Measurements from ENCODE around the gene GABRR2.
"Not testable (repeated sequence)": the region's sequence is repeated elsewhere in the genome, so short reads cannot be mapped to it uniquely, and the experiment has no call there.

The GABRR2 gene

GRCh38 chr6:89320012-89320559, 5.0 kb upstream of the GABRR2 start:
- Histone ChIP-seq H3K4me3 (ENCODE audit: low read length) (no peak overlapping the region), H3K9ac (ENCODE audit: low read length) (no peak overlapping the region), H3K27ac (ENCODE audit: low read depth, low read length) (no peak overlapping the region), H3K27me3 (ENCODE audit: control insufficient read depth, insufficient read depth, low read length) (no peaks in the 10 kb centered on the region), H3K4me1 (ENCODE audit: control insufficient read depth, insufficient read depth, low read length) (no peaks in the 10 kb centered on the region), H3K36me3 (ENCODE audit: control insufficient read depth, insufficient read depth, low read length) (no peaks in the 10 kb centered on the region)

GRCh38 chr6:89317067-89317466, 2.0 kb upstream of the GABRR2 start:
- H3K27ac ChIP-seq (ENCODE audit: low read depth, low read length), result no peak overlapping the region

GRCh38 chr6:89314692-89315091, 407 bp downstream of the GABRR2 start:
- Histone ChIP-seq H3K27me3 (ENCODE audit: control insufficient read depth, insufficient read depth, low read length) (no peaks in the 10 kb centered on the region), H3K27ac (ENCODE audit: low read depth, low read length) (no peak overlapping the region), H3K9ac (ENCODE audit: low read length) (no peak overlapping the region), H3K36me3 (ENCODE audit: control insufficient read depth, insufficient read depth, low read length) (no peaks in the 10 kb centered on the region), H3K4me3 (ENCODE audit: low read length) (no peak overlapping the region), H3K4me1 (ENCODE audit: control insufficient read depth, insufficient read depth, low read length) (peaks cover 18% of the 10 kb centered on the region)

More at GRCh38 chr6:89317067-89317466, 2.0 kb upstream of the GABRR2 start:
- Histone ChIP-seq H3K9ac (ENCODE audit: low read length) (no peak overlapping the region), H3K4me1 (ENCODE audit: control insufficient read depth, insufficient read depth, low read length) (peaks cover 12% of the 10 kb centered on the region), H3K4me3 (ENCODE audit: low read length) (no peak overlapping the region), H3K36me3 (ENCODE audit: control insufficient read depth, insufficient read depth, low read length) (no peaks in the 10 kb centered on the region), H3K27me3 (ENCODE audit: control insufficient read depth, insufficient read depth, low read length) (no peaks in the 10 kb centered on the region)

- no peaks in the 10 kb centered on the region for H3K27me3 ChIP-seq (ENCODE audit: control insufficient read depth, insufficient read depth, low read length)
- no peak overlapping the region for H3K9ac ChIP-seq (ENCODE audit: low read length)
- H3K27ac ChIP-seq (ENCODE audit: low read depth, low read length), result peak overlapping the region; percentile 72
Measured at GRCh38 chr6:89313006-89313405, 2.1 kb downstream of the GABRR2 start.

GRCh38 chr6:89311853-89312531, 3.1 kb downstream of the GABRR2 start:
- H3K27ac ChIP-seq (ENCODE audit: low read depth, low read length), result peak overlapping the region; percentile 72
- peak overlapping the region; percentile 10 for H3K9ac ChIP-seq (ENCODE audit: low read length)
- H3K27me3 ChIP-seq (ENCODE audit: control insufficient read depth, insufficient read depth, low read length), result no peaks in the 10 kb centered on the region
- peaks cover 18% of the 10 kb centered on the region for H3K4me1 ChIP-seq (ENCODE audit: control insufficient read depth, insufficient read depth, low read length)
- H3K36me3 ChIP-seq (ENCODE audit: control insufficient read depth, insufficient read depth, low read length), result no peaks in the 10 kb centered on the region
- peak overlapping the region; percentile 53 for H3K4me3 ChIP-seq (ENCODE audit: low read length)

More at GRCh38 chr6:89313006-89313405, 2.1 kb downstream of the GABRR2 start:
- Histone ChIP-seq H3K36me3 (ENCODE audit: control insufficient read depth, insufficient read depth, low read length) (no peaks in the 10 kb centered on the region), H3K4me3 (ENCODE audit: low read length) (no peak overlapping the region), H3K4me1 (ENCODE audit: control insufficient read depth, insufficient read depth, low read length) (peaks cover 18% of the 10 kb centered on the region)

- Histone ChIP-seq H3K27ac (ENCODE audit: low read depth, low read length) (peak overlapping the region; percentile 72), H3K4me3 (ENCODE audit: low read length) (peak overlapping the region; percentile 53), H3K27me3 (ENCODE audit: control insufficient read depth, insufficient read depth, low read length) (no peaks in the 10 kb centered on the region), H3K4me1 (ENCODE audit: control insufficient read depth, insufficient read depth, low read length) (peaks cover 18% of the 10 kb centered on the region), H3K36me3 (ENCODE audit: control insufficient read depth, insufficient read depth, low read length) (no peaks in the 10 kb centered on the region), H3K9ac (ENCODE audit: low read length) (no peak overlapping the region)
Measured at GRCh38 chr6:89311530-89311852, 3.6 kb downstream of the GABRR2 start.

GRCh38 chr6:89310929-89311328, 4.2 kb downstream of the GABRR2 start:
- no peaks in the 10 kb centered on the region for H3K36me3 ChIP-seq (ENCODE audit: control insufficient read depth, insufficient read depth, low read length)
- no peak overlapping the region for H3K27ac ChIP-seq (ENCODE audit: low read depth, low read length)
- no peak overlapping the region for H3K9ac ChIP-seq (ENCODE audit: low read length)
- no peak overlapping the region for H3K4me3 ChIP-seq (ENCODE audit: low read length)
- peaks cover 18% of the 10 kb centered on the region for H3K4me1 ChIP-seq (ENCODE audit: control insufficient read depth, insufficient read depth, low read length)
- no peaks in the 10 kb centered on the region for H3K27me3 ChIP-seq (ENCODE audit: control insufficient read depth, insufficient read depth, low read length)

- Histone ChIP-seq H3K4me1 (ENCODE audit: control insufficient read depth, insufficient read depth, low read length) (peaks cover 18% of the 10 kb centered on the region), H3K9ac (ENCODE audit: low read length) (no peak overlapping the region), H3K27ac (ENCODE audit: low read depth, low read length) (no peak overlapping the region), H3K36me3 (ENCODE audit: control insufficient read depth, insufficient read depth, low read length) (no peaks in the 10 kb centered on the region), H3K27me3 (ENCODE audit: control insufficient read depth, insufficient read depth, low read length) (no peaks in the 10 kb centered on the region), H3K4me3 (ENCODE audit: low read length) (no peak overlapping the region)
Measured at GRCh38 chr6:89308525-89309395, 6.3 kb downstream of the GABRR2 start.

GRCh38 chr6:89304517-89304916, 10.6 kb downstream of the GABRR2 start:
- H3K4me1 ChIP-seq (ENCODE audit: control insufficient read depth, insufficient read depth, low read length); H3K27ac ChIP-seq (ENCODE audit: low read depth, low read length); H3K36me3 ChIP-seq (ENCODE audit: control insufficient read depth, insufficient read depth, low read length); H3K27me3 ChIP-seq (ENCODE audit: control insufficient read depth, insufficient read depth, low read length); H3K9ac ChIP-seq (ENCODE audit: low read length); H3K4me3 ChIP-seq (ENCODE audit: low read length): not testable (repeated sequence)

GRCh38 chr6:89302936-89303335, 12.2 kb downstream of the GABRR2 start:
- no peaks in the 10 kb centered on the region for H3K4me1 ChIP-seq (ENCODE audit: control insufficient read depth, insufficient read depth, low read length)
- H3K27me3 ChIP-seq (ENCODE audit: control insufficient read depth, insufficient read depth, low read length), result no peaks in the 10 kb centered on the region
- H3K27ac ChIP-seq (ENCODE audit: low read depth, low read length), result no peak overlapping the region
- no peak overlapping the region for H3K4me3 ChIP-seq (ENCODE audit: low read length)
- H3K36me3 ChIP-seq (ENCODE audit: control insufficient read depth, insufficient read depth, low read length), result no peaks in the 10 kb centered on the region
- no peak overlapping the region for H3K9ac ChIP-seq (ENCODE audit: low read length)

- H3K36me3 ChIP-seq (ENCODE audit: control insufficient read depth, insufficient read depth, low read length), result no peaks in the 10 kb centered on the region
- H3K4me3 ChIP-seq (ENCODE audit: low read length), result no peak overlapping the region
Measured at GRCh38 chr6:89302195-89302770, 12.8 kb downstream of the GABRR2 start.

GRCh38 chr6:89301586-89302194, 13.4 kb downstream of the GABRR2 start:
- Histone ChIP-seq H3K27me3 (ENCODE audit: control insufficient read depth, insufficient read depth, low read length) (no peaks in the 10 kb centered on the region), H3K4me3 (ENCODE audit: low read length) (no peak overlapping the region), H3K9ac (ENCODE audit: low read length) (no peak overlapping the region), H3K36me3 (ENCODE audit: control insufficient read depth, insufficient read depth, low read length) (no peaks in the 10 kb centered on the region), H3K27ac (ENCODE audit: low read depth, low read length) (no peak overlapping the region), H3K4me1 (ENCODE audit: control insufficient read depth, insufficient read depth, low read length) (no peaks in the 10 kb centered on the region)

More at GRCh38 chr6:89302195-89302770, 12.8 kb downstream of the GABRR2 start:
- no peak overlapping the region for H3K27ac ChIP-seq (ENCODE audit: low read depth, low read length)
- no peak overlapping the region for H3K9ac ChIP-seq (ENCODE audit: low read length)
- no peaks in the 10 kb centered on the region for H3K27me3 ChIP-seq (ENCODE audit: control insufficient read depth, insufficient read depth, low read length)
- H3K4me1 ChIP-seq (ENCODE audit: control insufficient read depth, insufficient read depth, low read length), result no peaks in the 10 kb centered on the region
